ENCODE measurements around the gene ENPP3. TPM values are rescaled to one million over a fixed set of nuclear protein-coding genes. Genes with fewer than 3 reads are reported as not detected.

ENPP3 gene
- total RNA-seq, 1 donor from 2014 or later = 5.7 TPM

GRCh38 chr6:131646249-131646670, 9.2 kb downstream of the ENPP3 start:
- H3K36me3 Mint-ChIP-seq (ENCODE audit: low read depth) = peaks cover 3% of the 10 kb centered on the region
- DNase-seq (ENCODE audit: low spot score) = no peak
- H3K27me3 Mint-ChIP-seq (ENCODE audit: insufficient read depth) = peaks cover 4% of the 10 kb centered on the region
- no peaks in the 10 kb centered on the region for H3K9me3 Mint-ChIP-seq
- peaks cover 4% of the 10 kb centered on the region for H3K4me1 Mint-ChIP-seq (ENCODE audit: low read depth)
- intact Hi-C loops (cut with micrococcal nuclease) = no loop called here
- H3K27ac Mint-ChIP-seq = no peak overlapping the region
- H3K4me3 Mint-ChIP-seq = no peak overlapping the region

- Mint-ChIP-seq H3K27ac (no peak overlapping the region), H3K36me3 (ENCODE audit: low read depth) (no peaks in the 10 kb centered on the region), H3K27me3 (ENCODE audit: insufficient read depth) (peaks cover 7% of the 10 kb centered on the region), H3K9me3 (no peaks in the 10 kb centered on the region), H3K4me1 (ENCODE audit: low read depth) (peaks cover 8% of the 10 kb centered on the region), H3K4me3 (no peak overlapping the region)
- intact Hi-C loops (cut with micrococcal nuclease) = no loop called here
- DNase-seq (ENCODE audit: low spot score) = no peak
Observed at GRCh38 chr6:131651782-131652181, 14.7 kb downstream of the ENPP3 start.

GRCh38 chr6:131652472-131652871, 15.4 kb downstream of the ENPP3 start:
- peaks cover 7% of the 10 kb centered on the region for H3K27me3 Mint-ChIP-seq (ENCODE audit: insufficient read depth)
- H3K4me1 Mint-ChIP-seq (ENCODE audit: low read depth) = peaks cover 8% of the 10 kb centered on the region
- no peak overlapping the region for H3K4me3 Mint-ChIP-seq
- no peaks in the 10 kb centered on the region for H3K36me3 Mint-ChIP-seq (ENCODE audit: low read depth)
- DNase-seq (ENCODE audit: low spot score) = no peak
- intact Hi-C loops (cut with micrococcal nuclease) = no loop called here
- H3K9me3 Mint-ChIP-seq = no peaks in the 10 kb centered on the region
- H3K27ac Mint-ChIP-seq = no peak overlapping the region

GRCh38 chr6:131654326-131654725, 17.2 kb downstream of the ENPP3 start:
- no peaks in the 10 kb centered on the region for H3K36me3 Mint-ChIP-seq (ENCODE audit: low read depth)
- no peak overlapping the region for H3K27ac Mint-ChIP-seq
- no peak for DNase-seq (ENCODE audit: low spot score)
- intact Hi-C loops (cut with micrococcal nuclease) = loop anchor here (2.0 kb wide), 1 partner anchor 14 kb away; no protein-coding TSS in a partner anchor
- H3K4me1 Mint-ChIP-seq (ENCODE audit: low read depth) = peaks cover 8% of the 10 kb centered on the region
- no peak overlapping the region for H3K4me3 Mint-ChIP-seq
- no peaks in the 10 kb centered on the region for H3K9me3 Mint-ChIP-seq
- H3K27me3 Mint-ChIP-seq (ENCODE audit: insufficient read depth) = peaks cover 3% of the 10 kb centered on the region

- H3K36me3 Mint-ChIP-seq (ENCODE audit: low read depth) = no peaks in the 10 kb centered on the region
- H3K9me3 Mint-ChIP-seq = no peaks in the 10 kb centered on the region
- H3K4me3 Mint-ChIP-seq = no peak overlapping the region
- H3K4me1 Mint-ChIP-seq (ENCODE audit: low read depth) = peaks cover 8% of the 10 kb centered on the region
- no peak overlapping the region for H3K27ac Mint-ChIP-seq
- intact Hi-C loops (cut with micrococcal nuclease) = loop anchor here (2.0 kb wide), 1 partner anchor 13 kb away; no protein-coding TSS in a partner anchor
- H3K27me3 Mint-ChIP-seq (ENCODE audit: insufficient read depth) = peaks cover 3% of the 10 kb centered on the region
- no peak for DNase-seq (ENCODE audit: low spot score)
Observed at GRCh38 chr6:131655387-131655786, 18.3 kb downstream of the ENPP3 start.

GRCh38 chr6:131655951-131656350, 18.8 kb downstream of the ENPP3 start:
- DNase-seq (ENCODE audit: low spot score) = no peak
- intact Hi-C loops (cut with micrococcal nuclease) = loop anchor here (2.0 kb wide), 1 partner anchor 13 kb away; no protein-coding TSS in a partner anchor
- no peak overlapping the region for H3K27ac Mint-ChIP-seq
- H3K9me3 Mint-ChIP-seq = no peaks in the 10 kb centered on the region
- H3K36me3 Mint-ChIP-seq (ENCODE audit: low read depth) = no peaks in the 10 kb centered on the region
- peaks cover 3% of the 10 kb centered on the region for H3K27me3 Mint-ChIP-seq (ENCODE audit: insufficient read depth)
- H3K4me3 Mint-ChIP-seq = no peak overlapping the region
- H3K4me1 Mint-ChIP-seq (ENCODE audit: low read depth) = peaks cover 8% of the 10 kb centered on the region

GRCh38 chr6:131656667-131657066, 19.6 kb downstream of the ENPP3 start:
- Mint-ChIP-seq H3K9me3 (no peaks in the 10 kb centered on the region), H3K27ac (no peak overlapping the region), H3K36me3 (ENCODE audit: low read depth) (no peaks in the 10 kb centered on the region), H3K27me3 (ENCODE audit: insufficient read depth) (no peaks in the 10 kb centered on the region), H3K4me3 (no peak overlapping the region), H3K4me1 (ENCODE audit: low read depth) (peaks cover 4% of the 10 kb centered on the region)
- intact Hi-C loops (cut with micrococcal nuclease) = no loop called here
- no peak for DNase-seq (ENCODE audit: low spot score)

- no peak for DNase-seq (ENCODE audit: low spot score)
- intact Hi-C loops (cut with micrococcal nuclease) = no loop called here
- Mint-ChIP-seq H3K4me3 (no peak overlapping the region), H3K4me1 (ENCODE audit: low read depth) (no peaks in the 10 kb centered on the region), H3K36me3 (ENCODE audit: low read depth) (no peaks in the 10 kb centered on the region), H3K27ac (no peak overlapping the region), H3K9me3 (no peaks in the 10 kb centered on the region), H3K27me3 (ENCODE audit: insufficient read depth) (no peaks in the 10 kb centered on the region)
Observed at GRCh38 chr6:131657222-131657621, 20.1 kb downstream of the ENPP3 start.

GRCh38 chr6:131657630-131658111, 20.6 kb downstream of the ENPP3 start:
- DNase-seq (ENCODE audit: low spot score) = no peak
- Mint-ChIP-seq H3K27me3 (ENCODE audit: insufficient read depth) (no peaks in the 10 kb centered on the region), H3K4me1 (ENCODE audit: low read depth) (no peaks in the 10 kb centered on the region), H3K4me3 (no peak overlapping the region), H3K36me3 (ENCODE audit: low read depth) (no peaks in the 10 kb centered on the region), H3K27ac (no peak overlapping the region), H3K9me3 (no peaks in the 10 kb centered on the region)
- intact Hi-C loops (cut with micrococcal nuclease) = no loop called here

GRCh38 chr6:131658287-131658686, 21.2 kb downstream of the ENPP3 start:
- intact Hi-C loops (cut with micrococcal nuclease) = no loop called here
- Mint-ChIP-seq H3K27ac (no peak overlapping the region), H3K27me3 (ENCODE audit: insufficient read depth) (no peaks in the 10 kb centered on the region), H3K9me3 (no peaks in the 10 kb centered on the region), H3K4me1 (ENCODE audit: low read depth) (no peaks in the 10 kb centered on the region), H3K36me3 (ENCODE audit: low read depth) (no peaks in the 10 kb centered on the region), H3K4me3 (no peak overlapping the region)
- DNase-seq (ENCODE audit: low spot score) = no peak

GRCh38 chr6:131660195-131660594, 23.1 kb downstream of the ENPP3 start:
- no peak for DNase-seq (ENCODE audit: low spot score)
- Mint-ChIP-seq H3K27ac (no peak overlapping the region), H3K4me3 (no peak overlapping the region), H3K4me1 (ENCODE audit: low read depth) (no peaks in the 10 kb centered on the region), H3K9me3 (no peaks in the 10 kb centered on the region), H3K27me3 (ENCODE audit: insufficient read depth) (no peaks in the 10 kb centered on the region), H3K36me3 (ENCODE audit: low read depth) (no peaks in the 10 kb centered on the region)
- intact Hi-C loops (cut with micrococcal nuclease) = no loop called here

GRCh38 chr6:131663578-131664165, 26.6 kb downstream of the ENPP3 start:
- no peaks in the 10 kb centered on the region for H3K4me1 Mint-ChIP-seq (ENCODE audit: low read depth)
- no peak overlapping the region for H3K27ac Mint-ChIP-seq

GRCh38 chr6:131669891-131670290, 32.8 kb downstream of the ENPP3 start:
- no peak for DNase-seq (ENCODE audit: low spot score)
- intact Hi-C loops (cut with micrococcal nuclease) = loop anchor here (2.0 kb wide), 1 partner anchor 15 kb away; no protein-coding TSS in a partner anchor
- H3K9me3 Mint-ChIP-seq = no peaks in the 10 kb centered on the region

More at GRCh38 chr6:131663578-131664165, 26.6 kb downstream of the ENPP3 start:
- no peaks in the 10 kb centered on the region for H3K36me3 Mint-ChIP-seq (ENCODE audit: low read depth)
- H3K27me3 Mint-ChIP-seq (ENCODE audit: insufficient read depth) = peaks cover 2% of the 10 kb centered on the region
- H3K9me3 Mint-ChIP-seq = no peaks in the 10 kb centered on the region
- no peak overlapping the region for H3K4me3 Mint-ChIP-seq
- intact Hi-C loops (cut with micrococcal nuclease) = no loop called here
- DNase-seq (ENCODE audit: low spot score) = no peak

GRCh38 chr6:131673184-131673583, 36.1 kb downstream of the ENPP3 start:
- H3K9me3 Mint-ChIP-seq = no peaks in the 10 kb centered on the region
- no peaks in the 10 kb centered on the region for H3K4me1 Mint-ChIP-seq (ENCODE audit: low read depth)
- intact Hi-C loops (cut with micrococcal nuclease) = no loop called here
- no peak overlapping the region for H3K27ac Mint-ChIP-seq
- no peaks in the 10 kb centered on the region for H3K27me3 Mint-ChIP-seq (ENCODE audit: insufficient read depth)
- no peaks in the 10 kb centered on the region for H3K36me3 Mint-ChIP-seq (ENCODE audit: low read depth)
- no peak for DNase-seq (ENCODE audit: low spot score)
- H3K4me3 Mint-ChIP-seq = no peak overlapping the region

More at GRCh38 chr6:131669891-131670290, 32.8 kb downstream of the ENPP3 start:
- H3K4me1 Mint-ChIP-seq (ENCODE audit: low read depth) = no peaks in the 10 kb centered on the region
- H3K4me3 Mint-ChIP-seq = no peak overlapping the region
- H3K27ac Mint-ChIP-seq = no peak overlapping the region
- H3K27me3 Mint-ChIP-seq (ENCODE audit: insufficient read depth) = peaks cover 2% of the 10 kb centered on the region
- no peaks in the 10 kb centered on the region for H3K36me3 Mint-ChIP-seq (ENCODE audit: low read depth)

Measured in activated T-helper 1 cell treated with anti-CD3 and anti-CD28 coated beads, Interleukin-12 subunit alpha, Interleukin-12 subunit beta, Interleukin-2, Interleukin-4 antibody, amounts not matched to agents 30 ng/mL and 10 ng/mL and 1 ng/mL, durations not matched to agents 14 hours and 24 hours and 36 hours (primary cell).